HG03571 (cell line): Measurements from ENCODE around the gene TMEM82.

Source experiments
- ATAC-seq: cut with Tn5 transposase; IDR thresholded peaks from one replicate; pipeline ENCODE4 v1.9.1; 2021; ENCODE audit not compliant: unreplicated experiment

Gene TMEM82

DNA sequence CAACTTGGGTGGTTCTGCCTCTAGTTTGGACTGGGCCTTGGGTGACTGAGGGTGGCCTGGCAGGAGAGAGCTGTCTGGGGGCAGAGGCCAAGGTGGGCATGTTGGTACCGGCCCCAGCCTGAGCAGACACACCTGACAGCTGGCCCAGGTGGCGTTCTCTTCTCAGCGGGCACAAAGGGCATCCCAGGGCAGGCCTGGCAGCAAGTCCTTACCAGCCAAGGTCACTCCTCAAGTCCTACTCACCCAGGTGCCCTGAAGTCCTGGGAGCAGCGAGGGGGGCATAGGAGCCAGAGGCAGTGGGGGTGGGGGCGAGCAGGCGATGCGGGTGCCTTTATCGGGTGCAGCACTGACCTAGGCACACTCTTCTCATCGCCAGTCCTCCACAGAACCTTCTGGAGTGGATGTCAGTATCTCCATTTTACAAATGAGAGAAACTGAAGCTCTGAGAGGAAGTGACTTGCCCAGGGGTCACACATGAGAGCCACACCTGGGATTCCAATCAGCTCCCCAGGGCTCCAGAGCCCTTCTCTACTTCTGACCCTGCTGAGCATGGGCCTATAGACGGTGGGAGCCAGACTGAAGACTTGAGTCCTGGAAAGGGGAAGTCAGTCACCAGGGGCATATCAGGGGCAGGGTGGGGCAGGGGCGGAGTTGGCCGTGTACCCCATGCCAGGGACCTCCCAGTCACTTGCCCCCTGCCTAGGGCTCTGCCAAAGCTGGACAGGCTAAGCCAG lies 6.8 kb upstream of the TMEM82 start:
- no peak for ATAC-seq

DNA sequence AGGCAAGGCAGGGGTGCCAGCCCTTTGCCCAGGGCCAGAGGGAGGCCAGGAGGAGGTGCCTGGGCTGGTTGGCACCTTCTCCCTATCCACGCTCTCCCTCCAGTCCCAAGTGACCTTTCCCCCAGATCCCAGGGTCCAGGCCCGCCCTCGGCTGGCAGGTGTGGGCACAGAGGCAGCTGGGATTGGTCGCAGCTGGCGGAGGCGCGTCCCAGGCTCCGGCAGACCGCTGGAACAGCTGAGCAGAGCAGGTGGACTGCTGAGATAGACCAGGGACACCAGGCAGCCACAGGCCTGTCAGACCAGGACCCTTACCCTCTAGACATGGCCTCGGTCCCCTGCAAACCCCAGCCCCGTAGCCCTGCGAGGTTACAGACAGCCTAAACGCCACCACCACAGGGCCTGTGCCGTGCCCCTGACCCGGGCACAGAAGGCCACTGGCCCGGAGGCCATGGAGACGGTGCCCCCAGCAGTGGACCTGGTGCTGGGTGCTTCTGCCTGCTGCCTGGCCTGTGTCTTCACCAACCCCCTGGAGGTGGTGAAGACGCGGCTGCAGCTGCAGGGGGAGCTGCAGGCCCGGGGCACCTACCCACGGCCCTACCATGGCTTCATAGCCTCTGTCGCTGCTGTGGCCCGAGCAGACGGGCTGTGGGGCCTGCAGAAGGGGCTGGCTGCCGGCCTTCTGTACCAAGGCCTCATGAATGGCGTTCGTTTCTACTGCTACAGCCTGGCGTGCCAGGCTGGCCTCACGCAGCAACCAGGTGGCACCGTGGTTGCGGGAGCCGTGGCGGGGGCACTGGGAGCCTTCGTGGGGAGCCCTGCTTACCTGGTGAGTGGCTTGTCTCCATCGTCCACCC lies 6.0 kb upstream of the TMEM82 start, which contains the start of gene SLC25A34:
TSS of gene SLC25A34 (plus strand) at position 221 of the 854 bp plus-strand sequence. CDS start at position 449, 228 bp downstream.
- no peak for ATAC-seq

DNA sequence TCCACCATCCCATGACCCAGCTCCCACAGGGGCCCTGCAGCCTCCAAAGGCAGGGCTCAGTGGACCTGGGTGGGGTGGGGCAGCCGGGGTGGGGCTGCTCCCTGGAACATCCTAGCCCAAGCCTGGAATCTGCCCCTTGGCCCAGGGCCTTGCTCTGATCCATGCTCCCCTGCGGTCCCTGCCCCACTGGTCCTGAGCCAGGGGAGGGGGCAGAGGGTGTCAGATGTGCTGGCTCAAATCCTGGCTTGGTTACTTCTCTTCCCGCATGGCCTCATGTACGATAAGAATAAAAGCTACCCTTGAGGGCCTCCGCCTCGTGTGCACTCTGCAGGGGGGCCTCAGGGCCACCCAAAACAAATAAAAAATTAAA lies 5.4 kb upstream of the TMEM82 start:
- no peak for ATAC-seq

DNA sequence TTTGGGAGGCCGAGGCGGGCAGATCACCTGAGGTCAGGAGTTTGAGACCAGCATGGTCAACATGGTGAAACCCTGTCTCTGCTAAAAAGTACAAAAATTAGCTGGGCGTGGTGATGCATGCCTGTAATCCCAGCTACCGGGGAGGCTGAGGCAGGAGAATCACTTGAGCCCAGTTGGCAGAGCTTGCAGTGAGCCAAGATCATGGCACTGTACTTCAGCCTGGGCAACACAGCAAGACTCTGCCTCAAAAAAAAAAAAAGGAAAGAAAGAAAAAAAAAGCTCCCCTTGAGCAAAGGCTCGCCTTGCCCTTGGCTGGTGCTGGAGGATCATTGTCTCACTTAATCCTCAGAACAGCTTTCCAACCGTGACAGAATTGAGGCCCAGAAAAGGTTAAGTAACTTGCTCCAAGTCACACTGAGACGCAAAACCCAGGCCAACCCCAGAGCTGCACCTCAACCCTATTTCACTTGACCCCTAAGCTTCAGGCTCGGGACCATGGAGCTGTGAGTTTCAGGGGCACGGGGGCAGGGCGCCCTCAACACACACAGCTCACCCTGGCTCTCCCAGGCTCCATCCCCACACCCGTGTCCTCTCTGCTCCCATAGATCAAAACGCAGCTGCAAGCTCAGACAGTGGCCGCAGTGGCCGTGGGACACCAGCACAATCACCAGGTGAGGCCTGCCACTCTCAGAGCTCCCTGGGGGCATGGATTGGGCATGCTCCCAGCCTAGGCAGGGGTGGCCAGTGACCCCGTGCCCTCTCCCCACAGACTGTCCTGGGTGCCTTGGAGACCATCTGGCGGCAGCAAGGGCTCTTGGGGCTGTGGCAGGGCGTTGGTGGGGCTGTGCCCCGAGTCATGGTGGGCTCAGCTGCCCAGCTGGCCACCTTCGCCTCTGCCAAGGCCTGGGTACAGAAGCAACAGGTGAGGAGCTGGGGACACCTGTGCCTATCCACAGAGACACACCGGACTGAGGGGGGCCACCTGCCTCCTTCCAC lies 4.7 kb upstream of the TMEM82 start:
- ATAC-seq: no peak

DNA sequence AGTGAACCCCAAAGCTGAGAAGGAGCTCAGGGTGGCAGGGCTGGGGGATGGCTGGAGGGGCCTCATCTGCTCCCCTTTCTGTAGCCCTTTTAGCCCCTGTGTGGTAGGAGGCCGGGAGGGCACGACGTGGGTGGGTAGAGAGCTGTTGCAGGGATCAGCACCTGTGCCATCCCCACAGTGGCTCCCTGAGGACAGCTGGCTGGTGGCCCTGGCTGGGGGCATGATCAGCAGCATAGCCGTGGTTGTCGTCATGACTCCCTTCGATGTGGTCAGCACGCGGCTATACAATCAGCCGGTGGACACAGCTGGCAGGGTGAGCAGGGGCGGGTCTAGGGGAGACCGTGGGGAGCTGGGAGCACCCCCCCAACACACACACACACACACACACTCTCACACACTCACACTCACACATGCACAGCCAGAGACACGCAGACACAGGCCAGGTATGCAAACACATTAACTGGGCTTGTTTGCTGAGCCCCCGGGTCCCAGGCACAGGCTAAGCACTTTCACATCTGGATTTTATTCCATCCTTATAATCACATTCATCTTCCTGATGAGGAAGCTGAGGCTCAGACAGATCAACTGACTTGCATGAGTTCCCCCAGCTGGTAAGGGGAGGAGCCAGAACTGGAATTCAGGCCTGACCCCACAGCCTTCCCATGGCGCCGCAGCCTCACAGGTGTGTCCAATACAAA lies 3.7 kb upstream of the TMEM82 start:
- ATAC-seq: no peak

DNA sequence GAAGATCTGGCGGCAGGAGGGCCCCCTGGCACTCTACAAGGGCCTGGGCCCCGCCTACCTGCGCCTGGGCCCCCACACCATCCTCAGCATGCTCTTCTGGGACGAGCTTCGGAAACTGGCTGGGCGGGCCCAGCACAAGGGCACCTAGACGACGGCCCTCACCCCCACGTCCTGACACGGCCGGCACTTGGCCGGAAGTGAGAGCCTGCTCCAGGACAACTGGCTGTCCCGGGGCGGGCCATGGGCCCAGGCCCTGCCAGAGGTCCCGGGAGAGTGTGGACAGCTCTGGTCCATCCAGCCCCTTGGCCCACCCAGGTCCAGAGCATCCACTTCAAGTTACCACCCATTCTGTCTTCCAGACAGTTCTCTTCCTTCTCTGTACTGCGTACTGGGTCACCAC lies 3.0 kb upstream of the TMEM82 start:
- ATAC-seq: no peak

DNA sequence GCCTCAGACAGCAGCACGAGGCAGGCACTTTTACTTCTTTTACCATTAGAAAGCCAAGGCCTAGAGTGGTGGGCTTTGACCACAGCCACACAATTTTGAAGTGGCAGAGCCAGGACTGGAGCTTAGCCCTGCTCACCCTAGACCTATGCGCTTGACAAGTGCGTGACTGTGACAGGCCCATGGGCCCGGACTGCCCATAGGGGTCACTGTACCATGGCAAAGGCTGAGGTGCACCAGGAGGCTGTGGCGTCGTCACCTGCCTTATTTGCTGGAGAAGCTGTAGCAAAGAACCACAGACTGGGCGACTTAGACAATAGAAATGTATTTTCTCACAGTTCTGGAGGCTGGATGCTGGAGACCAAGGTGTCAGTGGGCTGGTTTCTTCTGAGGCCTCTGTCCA lies 2.6 kb upstream of the TMEM82 start:
- no peak for ATAC-seq

DNA sequence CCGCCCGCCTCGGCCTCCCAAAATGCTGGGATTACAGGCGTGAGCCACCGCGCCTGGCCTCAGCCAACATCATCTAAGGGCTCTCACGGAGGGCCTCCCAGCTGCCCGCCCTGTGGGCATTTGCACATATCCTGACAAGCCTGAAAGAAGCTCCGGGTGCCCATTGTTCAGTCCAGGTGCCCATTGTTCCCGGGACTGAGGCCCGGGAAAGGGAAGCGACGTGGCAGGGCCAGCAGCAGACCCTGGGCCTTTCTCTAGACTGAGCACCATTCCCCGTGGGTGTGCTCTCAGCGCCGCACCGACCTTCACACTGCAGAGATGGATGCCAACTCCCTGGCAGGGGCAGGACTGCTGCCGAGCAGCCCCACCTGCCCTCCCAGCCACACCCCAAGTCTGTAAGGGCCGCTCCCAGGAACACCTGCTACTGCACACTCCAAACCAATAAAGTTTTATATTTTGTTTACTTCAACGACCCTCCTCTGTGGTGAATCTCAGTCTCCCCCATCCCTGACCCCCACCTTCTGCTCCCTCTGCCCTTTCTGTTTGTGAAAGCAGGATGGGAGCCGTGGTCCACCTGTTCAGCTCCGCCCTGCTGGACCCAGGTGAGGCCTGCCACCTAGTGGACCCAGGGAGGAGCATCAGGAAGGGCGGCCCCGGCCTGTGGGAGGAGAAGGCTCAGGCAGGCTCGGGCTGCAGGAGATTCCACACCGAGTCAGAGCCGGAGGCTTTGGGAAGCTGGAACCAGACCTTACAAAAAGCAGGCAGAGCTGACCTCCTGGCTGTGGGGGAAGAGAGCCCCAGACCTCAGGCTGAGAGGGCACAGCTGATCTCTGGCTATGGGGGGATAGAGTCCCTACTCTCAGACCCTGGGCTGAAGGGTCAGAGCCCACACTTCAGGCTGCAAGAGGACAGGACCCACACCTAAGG lies 1.1 kb upstream of the TMEM82 start:
- ATAC-seq: no peak

DNA sequence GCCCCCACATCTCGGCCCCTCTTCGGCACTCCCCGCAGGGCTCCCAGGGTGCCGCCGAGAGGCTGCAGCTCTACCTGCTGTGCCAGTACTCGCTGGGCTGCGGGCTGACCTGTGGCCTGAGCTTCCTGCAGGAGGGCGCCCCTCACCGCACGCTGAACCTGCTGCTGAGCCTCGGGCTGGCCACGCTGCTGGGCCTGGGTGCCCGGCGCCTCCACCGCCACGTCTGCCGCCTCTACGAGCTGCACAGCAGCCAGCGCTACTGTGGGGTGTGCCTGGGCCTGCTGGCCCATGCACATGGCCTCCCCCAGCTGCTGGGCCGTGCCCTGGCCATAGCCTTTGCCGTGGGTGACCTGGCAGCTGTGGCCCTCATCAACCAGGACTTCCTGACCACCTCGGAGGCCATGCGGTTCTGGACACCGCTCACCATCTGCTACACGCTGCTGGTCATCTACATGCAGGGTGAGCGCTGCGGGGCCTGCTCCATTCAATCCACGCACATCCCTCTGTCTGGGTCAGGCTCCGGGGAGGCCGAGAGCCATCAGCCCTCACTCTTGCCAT lies 1.9 kb downstream of the TMEM82 start:
- ATAC-seq: no peak

DNA sequence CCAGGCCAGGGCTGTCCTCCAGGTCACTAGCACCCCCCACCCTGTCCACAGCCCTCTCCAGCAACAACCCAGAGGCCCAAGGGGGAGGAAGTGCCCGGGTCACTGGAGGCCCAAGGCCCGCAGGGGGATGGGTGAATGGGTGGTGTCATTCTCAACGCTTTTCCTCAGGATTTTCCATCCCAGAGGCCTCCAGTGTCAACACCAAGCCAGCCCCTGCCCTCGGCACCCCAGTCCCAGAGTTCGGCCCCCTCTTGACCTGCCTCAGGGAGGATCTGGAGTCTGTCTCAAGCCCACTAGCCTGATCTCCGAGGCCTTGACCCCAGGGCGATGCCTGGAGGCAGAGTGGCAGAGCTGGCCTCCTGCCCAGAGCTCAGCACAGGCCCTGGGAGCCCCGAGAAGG lies 5.1 kb downstream of the TMEM82 start:
- no peak for ATAC-seq

DNA sequence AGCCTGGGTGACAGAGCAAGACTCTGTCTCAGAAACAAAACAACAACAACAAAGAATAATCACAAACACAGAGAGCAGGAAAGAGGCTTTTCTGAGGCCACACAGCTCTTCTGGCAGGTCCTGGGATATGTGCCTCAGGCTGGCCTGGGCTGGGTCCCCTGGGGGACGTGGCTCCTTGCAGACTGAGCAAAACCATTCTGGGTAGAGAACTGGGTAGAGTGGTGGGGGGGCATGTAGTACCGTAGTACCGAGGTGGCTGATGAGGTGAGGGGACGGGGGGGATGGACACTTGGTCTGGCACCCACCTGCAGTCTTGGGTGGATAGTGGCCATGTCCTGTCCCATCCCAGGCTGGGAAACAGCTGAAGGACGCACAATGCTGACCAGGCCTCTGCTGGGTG lies 6.0 kb downstream of the TMEM82 start:
- ATAC-seq: no peak

DNA sequence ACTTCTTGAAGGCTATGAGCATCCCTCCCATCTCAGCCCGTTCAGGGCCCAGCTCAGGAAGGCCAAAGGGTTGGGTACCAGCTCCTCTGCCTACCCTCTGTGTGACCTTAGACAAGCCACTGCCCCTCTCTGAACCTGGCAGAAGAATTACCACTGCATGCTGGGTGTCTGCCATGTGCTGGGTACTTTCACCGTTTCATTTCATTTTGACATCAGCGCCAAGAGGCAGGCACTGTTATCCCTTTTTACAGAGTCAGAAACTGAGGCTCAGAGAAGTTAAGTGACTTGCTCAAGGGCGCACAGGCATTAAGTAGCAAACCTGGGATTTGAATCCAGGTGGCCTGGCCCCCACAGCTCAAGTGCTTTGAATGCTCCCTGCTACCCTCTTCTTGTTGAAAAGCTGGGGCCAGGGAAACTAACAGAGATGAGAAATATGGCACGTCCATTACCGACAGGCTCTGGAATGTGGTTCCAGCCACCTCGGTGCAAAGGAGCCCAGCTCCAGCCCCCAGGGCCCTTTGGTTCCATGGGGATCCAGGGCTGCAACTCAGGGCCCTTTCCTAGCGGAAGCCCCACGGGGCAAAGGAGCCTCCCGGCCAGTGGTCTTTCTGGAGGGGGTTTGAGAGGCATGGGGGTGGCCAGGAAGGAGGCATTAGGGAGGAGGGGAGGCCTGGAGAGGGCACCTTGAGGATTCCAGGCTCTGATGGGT lies 6.5 kb downstream of the TMEM82 start:
- ATAC-seq: no peak

DNA sequence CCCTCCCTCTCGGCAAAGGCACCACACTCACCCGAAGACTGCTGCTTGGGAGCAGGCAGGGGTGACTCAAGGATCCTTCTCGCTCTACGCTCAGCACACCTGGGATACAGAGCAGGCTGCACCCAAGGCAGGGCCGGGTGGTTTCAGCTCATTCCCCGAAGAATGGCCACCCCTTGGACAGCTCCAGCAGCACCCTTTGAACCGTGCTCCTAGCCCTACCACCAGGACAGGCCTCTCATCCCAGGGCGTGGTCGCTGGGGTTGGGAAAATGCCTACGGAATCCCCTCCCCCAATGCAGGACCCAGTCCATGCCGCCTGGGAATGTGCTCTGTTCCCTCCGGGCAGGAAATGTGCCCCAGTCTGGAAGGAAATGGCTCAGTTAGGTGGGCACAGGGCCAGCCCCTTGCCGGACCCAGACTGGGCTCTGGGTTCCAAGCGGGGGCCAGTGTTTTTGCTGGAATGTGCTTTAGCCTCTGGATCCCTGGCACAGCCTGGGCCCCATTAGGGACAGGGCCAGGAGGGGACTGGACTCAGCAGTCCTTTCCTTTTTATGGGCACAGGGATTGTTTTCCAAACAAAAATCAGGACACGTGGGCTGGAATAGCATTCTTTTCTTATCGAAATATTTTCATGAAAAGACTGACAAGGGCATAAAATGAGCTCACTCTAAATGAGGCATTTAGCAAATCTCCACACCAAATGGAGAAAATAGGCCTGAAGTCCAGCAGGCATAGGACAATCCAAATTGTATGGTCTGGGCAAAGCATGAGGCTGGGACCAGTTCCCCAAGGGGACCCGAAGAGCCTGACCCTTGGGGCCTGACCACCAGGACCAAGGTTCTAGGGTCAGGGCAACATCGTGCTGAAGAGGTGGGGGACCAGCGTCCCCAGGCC lies 7.3 kb downstream of the TMEM82 start:
- ATAC-seq: no peak

DNA sequence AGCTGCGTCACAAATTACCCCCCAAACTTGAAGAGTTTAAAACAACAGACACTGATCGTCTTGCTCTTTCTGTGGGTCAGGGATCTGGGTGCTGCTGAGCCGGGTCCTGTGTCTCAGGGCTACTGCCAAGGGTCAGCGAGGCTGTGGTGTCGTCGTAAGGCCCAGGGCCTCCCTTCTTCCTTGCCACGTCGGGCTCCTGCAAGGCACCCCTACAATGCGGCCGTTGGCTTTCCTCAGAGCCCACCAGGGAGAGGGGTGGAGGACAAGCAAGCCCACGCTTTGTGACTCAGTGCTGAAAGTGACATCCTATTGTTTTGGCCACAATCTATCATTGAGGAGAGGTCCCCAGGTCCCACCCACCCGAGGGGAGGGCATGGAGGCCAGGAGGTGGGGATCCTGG lies 8.6 kb downstream of the TMEM82 start:
- no peak for ATAC-seq

DNA sequence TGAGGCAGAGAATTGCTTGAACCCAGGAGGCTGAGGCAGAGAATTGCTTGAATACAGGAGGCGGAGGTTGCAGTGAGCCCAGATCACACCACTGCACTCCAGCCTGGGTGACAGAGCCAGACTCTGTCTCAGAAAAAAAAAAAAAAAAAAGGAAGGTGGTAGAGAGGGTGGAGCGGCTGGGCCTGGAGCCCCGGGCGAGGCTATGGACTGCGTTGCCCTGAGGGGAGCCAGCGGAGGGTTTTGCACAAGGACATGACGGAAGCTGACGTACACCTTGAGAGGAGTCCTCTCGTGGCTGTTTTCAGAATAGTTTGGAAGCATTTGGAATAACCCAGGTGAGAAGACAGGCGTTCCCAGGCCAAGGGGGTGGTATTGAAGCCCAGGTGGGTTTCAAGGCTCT lies 9.4 kb downstream of the TMEM82 start:
- no peak for ATAC-seq

DNA sequence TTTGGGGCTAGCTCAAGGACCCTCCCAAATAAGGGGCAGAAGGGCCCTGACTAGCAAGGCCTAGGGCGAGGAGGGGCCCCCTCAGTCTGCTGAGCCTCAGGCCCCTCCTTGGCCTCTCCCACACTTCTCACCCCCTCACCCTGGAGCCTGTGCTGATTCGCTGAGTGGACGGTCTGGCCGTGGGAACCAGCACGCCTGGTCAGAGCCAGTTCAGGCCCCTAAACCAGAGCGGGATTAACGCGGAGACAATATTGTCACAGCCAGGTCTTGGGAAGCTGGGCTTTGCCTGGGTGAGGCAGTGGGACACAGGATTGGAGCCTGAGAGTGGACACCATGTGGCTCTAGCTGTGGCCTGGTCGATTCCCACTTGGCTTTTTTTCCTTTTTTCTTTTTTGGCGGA lies 11.5 kb downstream of the TMEM82 start:
- no peak for ATAC-seq

DNA sequence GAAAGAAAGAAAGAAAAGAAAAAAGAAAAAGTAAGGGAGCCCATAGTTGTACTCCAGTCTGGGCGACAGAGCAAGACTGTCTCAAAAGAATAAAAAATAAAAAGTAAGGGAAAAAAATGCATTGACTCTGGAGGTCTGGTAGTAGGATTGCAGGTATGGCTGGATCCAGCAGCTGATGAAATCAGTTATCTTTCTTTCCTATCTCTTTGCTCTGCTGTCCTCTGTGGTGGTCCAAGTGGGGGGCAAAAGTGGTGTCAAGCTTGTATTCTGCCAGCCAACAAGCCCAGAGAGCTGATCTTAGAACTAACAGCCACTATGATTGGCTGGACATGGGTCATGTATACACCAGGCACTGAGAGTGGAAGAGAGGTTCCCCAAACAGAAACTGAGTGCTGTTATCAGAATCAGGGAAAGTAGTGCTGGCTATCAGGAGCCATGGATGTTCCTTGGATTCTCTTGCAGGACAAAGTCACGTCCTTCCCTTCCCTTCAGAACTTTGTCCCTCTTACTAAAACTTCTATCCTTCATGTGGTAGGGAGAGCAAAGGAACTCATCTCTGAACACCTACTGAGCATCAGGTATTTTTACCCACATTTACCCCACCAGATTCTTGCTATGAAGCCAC lies 12.8 kb downstream of the TMEM82 start:
- no peak for ATAC-seq
